ENCODE measurements around the gene DDX3X. TPM values are rescaled to one million over a fixed set of nuclear protein-coding genes. Genes with fewer than 3 reads are reported as not detected.

The DDX3X gene
- total and polyA plus RNA-seq, 2 of the 13 experiments (the other 11 are each of a cell fraction or from before 2014, with no cell fraction given): 53.5 to 239 TPM

GRCh38 chrX:41333003-41333743, 789 bp upstream of the DDX3X start (continued):
- no peak for TF ChIP-seq TEAD3 (CRISPR knock-in tag; optimal IDR thresholded peaks at IDR 0.05; ENCODE audit: borderline replicate concordance)
- TF ChIP-seq RFXAP (CRISPR knock-in tag; IDR thresholded peaks at IDR 0.05; ENCODE audit: borderline replicate concordance): no peak; the same call in 1 of the 2 replicates
- no peak for TF ChIP-seq ZNF589 (CRISPR knock-in tag; conservative IDR thresholded peaks at IDR 0.05)
- 0 out of 2 replicates have a peak, but pooled peaks have one; percentile 23 for TF ChIP-seq ZNF414 (CRISPR knock-in tag; IDR thresholded peaks at IDR 0.05)
- TF ChIP-seq ZNF746 (CRISPR knock-in tag; IDR thresholded peaks at IDR 0.05): peak; percentile 81
- TF ChIP-seq TMF1 (CRISPR knock-in tag; IDR thresholded peaks at IDR 0.05; ENCODE audit: low read depth): 0 out of 2 replicates have a peak, but pooled peaks have one; percentile 38
- no peak for TF ChIP-seq ZNF354B (CRISPR knock-in tag; IDR thresholded peaks at IDR 0.05)
- TF ChIP-seq HNRNPK (IDR thresholded peaks at IDR 0.05; ENCODE audit: low read depth, low read length, poor library complexity, severe bottlenecking): peak; percentile 95
- no peak for TF ChIP-seq ZNF160 (CRISPR knock-in tag; IDR thresholded peaks at IDR 0.05)
- TF ChIP-seq MATR3 (CRISPR knock-in tag; IDR thresholded peaks at IDR 0.05): no peak
- peak; percentile 91 for TF ChIP-seq RAD51 (IDR thresholded peaks at IDR 0.05; ENCODE audit: borderline replicate concordance)
- no peak for TF ChIP-seq ZNF552 (CRISPR knock-in tag; IDR thresholded peaks at IDR 0.05; ENCODE audit: borderline replicate concordance)
- TF ChIP-seq, protein P1, sequence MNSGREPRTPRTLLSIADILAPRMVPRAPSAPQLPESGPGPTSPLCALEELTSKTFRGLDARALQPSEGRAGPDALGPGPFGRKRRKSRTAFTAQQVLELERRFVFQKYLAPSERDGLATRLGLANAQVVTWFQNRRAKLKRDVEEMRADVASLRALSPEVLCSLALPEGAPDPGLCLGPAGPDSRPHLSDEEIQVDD (CRISPR knock-in tag; IDR thresholded peaks at IDR 0.05; ENCODE audit: borderline replicate concordance): no peak
- TF ChIP-seq, protein P2, sequence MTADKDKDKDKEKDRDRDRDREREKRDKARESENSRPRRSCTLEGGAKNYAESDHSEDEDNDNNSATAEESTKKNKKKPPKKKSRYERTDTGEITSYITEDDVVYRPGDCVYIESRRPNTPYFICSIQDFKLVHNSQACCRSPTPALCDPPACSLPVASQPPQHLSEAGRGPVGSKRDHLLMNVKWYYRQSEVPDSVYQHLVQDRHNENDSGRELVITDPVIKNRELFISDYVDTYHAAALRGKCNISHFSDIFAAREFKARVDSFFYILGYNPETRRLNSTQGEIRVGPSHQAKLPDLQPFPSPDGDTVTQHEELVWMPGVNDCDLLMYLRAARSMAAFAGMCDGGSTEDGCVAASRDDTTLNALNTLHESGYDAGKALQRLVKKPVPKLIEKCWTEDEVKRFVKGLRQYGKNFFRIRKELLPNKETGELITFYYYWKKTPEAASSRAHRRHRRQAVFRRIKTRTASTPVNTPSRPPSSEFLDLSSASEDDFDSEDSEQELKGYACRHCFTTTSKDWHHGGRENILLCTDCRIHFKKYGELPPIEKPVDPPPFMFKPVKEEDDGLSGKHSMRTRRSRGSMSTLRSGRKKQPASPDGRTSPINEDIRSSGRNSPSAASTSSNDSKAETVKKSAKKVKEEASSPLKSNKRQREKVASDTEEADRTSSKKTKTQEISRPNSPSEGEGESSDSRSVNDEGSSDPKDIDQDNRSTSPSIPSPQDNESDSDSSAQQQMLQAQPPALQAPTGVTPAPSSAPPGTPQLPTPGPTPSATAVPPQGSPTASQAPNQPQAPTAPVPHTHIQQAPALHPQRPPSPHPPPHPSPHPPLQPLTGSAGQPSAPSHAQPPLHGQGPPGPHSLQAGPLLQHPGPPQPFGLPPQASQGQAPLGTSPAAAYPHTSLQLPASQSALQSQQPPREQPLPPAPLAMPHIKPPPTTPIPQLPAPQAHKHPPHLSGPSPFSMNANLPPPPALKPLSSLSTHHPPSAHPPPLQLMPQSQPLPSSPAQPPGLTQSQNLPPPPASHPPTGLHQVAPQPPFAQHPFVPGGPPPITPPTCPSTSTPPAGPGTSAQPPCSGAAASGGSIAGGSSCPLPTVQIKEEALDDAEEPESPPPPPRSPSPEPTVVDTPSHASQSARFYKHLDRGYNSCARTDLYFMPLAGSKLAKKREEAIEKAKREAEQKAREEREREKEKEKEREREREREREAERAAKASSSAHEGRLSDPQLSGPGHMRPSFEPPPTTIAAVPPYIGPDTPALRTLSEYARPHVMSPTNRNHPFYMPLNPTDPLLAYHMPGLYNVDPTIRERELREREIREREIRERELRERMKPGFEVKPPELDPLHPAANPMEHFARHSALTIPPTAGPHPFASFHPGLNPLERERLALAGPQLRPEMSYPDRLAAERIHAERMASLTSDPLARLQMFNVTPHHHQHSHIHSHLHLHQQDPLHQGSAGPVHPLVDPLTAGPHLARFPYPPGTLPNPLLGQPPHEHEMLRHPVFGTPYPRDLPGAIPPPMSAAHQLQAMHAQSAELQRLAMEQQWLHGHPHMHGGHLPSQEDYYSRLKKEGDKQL (CRISPR knock-in tag; IDR thresholded peaks at IDR 0.05; ENCODE audit: low read depth): no peak
- peak in 1 of 2 experiments; percentile 19; a peak in 1 of 4 replicates for TF ChIP-seq HMGXB4 (CRISPR knock-in tag; IDR thresholded peaks at IDR 0.05; ENCODE audit: borderline replicate concordance in 1 of 2, low read depth in 1 of 2)
- no peak for TF ChIP-seq MAFG (CRISPR knock-in tag; IDR thresholded peaks at IDR 0.05)
- peak; percentile 4 for TF ChIP-seq IKZF4 (CRISPR knock-in tag; IDR thresholded peaks at IDR 0.05; ENCODE audit: borderline replicate concordance, low read depth, not compliant biosample characterization)
- 0 out of 2 replicates have a peak, but pooled peaks have one; percentile 2 for TF ChIP-seq ZFP1 (CRISPR knock-in tag; IDR thresholded peaks at IDR 0.05)
- 0 out of 2 replicates have a peak, but pooled peaks have one; percentile 6 for TF ChIP-seq ATF7-NPFF (CRISPR knock-in tag; IDR thresholded peaks at IDR 0.05; ENCODE audit: low read depth)
- TF ChIP-seq ZNF772 (CRISPR knock-in tag; IDR thresholded peaks at IDR 0.05): no peak
- TF ChIP-seq MLLT10 (CRISPR knock-in tag; IDR thresholded peaks at IDR 0.05): no peak

Measured in HepG2 (cell line).